ENCODE data around the gene SLC13A2. TPM values are rescaled to one million over a fixed set of nuclear protein-coding genes. Genes with fewer than 3 reads are reported as not detected.

SLC13A2 gene
- total RNA-seq, 1 experiment from 2014 or later: not detected

- no CpG with 5 or more reads among the region's 14 CpGs for WGBS (ENCODE audit: extremely low coverage, insufficient read length, low lambda C conversion rate)
Measured at GRCh38 chr17:28506763-28507487, 33.5 kb downstream of the SLC13A2 start.

More at GRCh38 chr17:28506763-28507487, 33.5 kb downstream of the SLC13A2 start:
- Histone ChIP-seq H4K91ac (ENCODE audit: insufficient read length, low read depth, low read length) (no peak overlapping the region), H3K79me2 (ENCODE audit: insufficient read depth, low read length) (no peaks in the 10 kb centered on the region), H3K18ac (ENCODE audit: insufficient read length, low read depth, low read length) (no peak overlapping the region), H3K23me2 (ENCODE audit: insufficient read length, low read depth, low read length, poor library complexity, severe bottlenecking) (no peaks in the 10 kb centered on the region), H3K9me3 (ENCODE audit: control insufficient read depth, low read depth, low read length) (no peaks in the 10 kb centered on the region), H2BK15ac (ENCODE audit: low read depth, low read length) (no peak overlapping the region), H3K9ac (ENCODE audit: extremely low read depth, insufficient read length, low read length) (no peak overlapping the region), H2AK5ac (ENCODE audit: insufficient read length, low read length) (no peak overlapping the region), H2BK20ac (ENCODE audit: low read depth, low read length, poor library complexity, severe bottlenecking) (no peak overlapping the region), H3K27me3 (ENCODE audit: insufficient read depth, low read length) (no peaks in the 10 kb centered on the region), H4K8ac (replicated peaks; ENCODE audit: insufficient read length, low read depth, low read length) (no peak overlapping the region), H3T11ph (ENCODE audit: low read length) (no peak overlapping the region), H4K5ac (ENCODE audit: insufficient read length, low read depth, low read length) (no peak overlapping the region), H3K79me1 (ENCODE audit: insufficient read depth, low read depth, low read length, poor library complexity, severe bottlenecking) (no peaks in the 10 kb centered on the region), H4K20me1 (ENCODE audit: control insufficient read depth, insufficient read depth, insufficient read length) (no peaks in the 10 kb centered on the region), H3K23ac (ENCODE audit: insufficient read length, low read depth, low read length) (no peak overlapping the region), H3K27ac (ENCODE audit: insufficient read length, low read depth, low read length) (no peak overlapping the region), H3K14ac (ENCODE audit: insufficient read depth, low read length) (no peak overlapping the region), H3K4me2 (ENCODE audit: insufficient read depth, insufficient read length, low read length) (no peak overlapping the region), H2BK5ac (ENCODE audit: insufficient read length, low read length) (no peak overlapping the region), H2BK12ac (ENCODE audit: insufficient read length, low read depth, low read length) (no peak overlapping the region), H2BK120ac (ENCODE audit: low read depth, low read length, poor library complexity, severe bottlenecking) (no peak overlapping the region), H3K56ac (ENCODE audit: insufficient read length, low read depth, low read length) (no peak overlapping the region), H2AFZ (ENCODE audit: low read length) (no peak overlapping the region), H3K4me1 (ENCODE audit: insufficient read depth, low read length) (no peaks in the 10 kb centered on the region; the same call in 1 of the 2 replicates), H3K4ac (ENCODE audit: low read depth, low read length) (no peak overlapping the region)
- H3K4me1 Mint-ChIP-seq: peaks cover 2 to 15% of the 10 kb centered on the region in 2 experiments; a peak in 3 of 4 replicates
- H3K36me3 Mint-ChIP-seq (ENCODE audit: insufficient read depth in 1 of 3, low read depth in 3 of 3): no peaks in the 10 kb centered on the region
- DNase-seq: no peak
- peaks cover 24% of the 10 kb centered on the region for H3K27me3 Mint-ChIP-seq (ENCODE audit: low read depth)
- no peak for TF ChIP-seq CTCF (conservative IDR thresholded peaks at IDR 0.05)
- no peak overlapping the region for H3K4me3 Mint-ChIP-seq
- H3K27ac Mint-ChIP-seq: no peak overlapping the region
- H3K9me3 Mint-ChIP-seq: no peaks in the 10 kb centered on the region
